ENCODE results near the gene EML1. TPM values are rescaled to one million over a fixed set of nuclear protein-coding genes. Genes with fewer than 3 reads are reported as not detected.

EML1 gene
- total RNA-seq, 2 donors from 2014 or later: 83.1 to 92.6 TPM

- DNase-seq (ENCODE audit: low spot score): no peak
- intact Hi-C loops (cut with DNase I): no loop called here
These were observed 114.8 kb downstream of the EML1 start for GRCh38 chr14:99907761-99908652.

GRCh38 chr14:99908653-99909250 is 115.5 kb downstream of the EML1 start:
- no peak for DNase-seq (ENCODE audit: low spot score)
- intact Hi-C loops (cut with DNase I): no loop called here

- intact Hi-C loops (cut with DNase I): no loop called here
- DNase-seq (ENCODE audit: low spot score): no peak
These were observed 116.4 kb downstream of the EML1 start for GRCh38 chr14:99909513-99910064.

GRCh38 chr14:99910337-99911309 is 117.4 kb downstream of the EML1 start:
- no peak for DNase-seq (ENCODE audit: low spot score)
- intact Hi-C loops (cut with DNase I): no loop called here

- DNase-seq (ENCODE audit: low spot score): no peak
- intact Hi-C loops (cut with DNase I): no loop called here
These were observed 122.3 kb downstream of the EML1 start for GRCh38 chr14:99915305-99916090.

- intact Hi-C loops (cut with DNase I): no loop called here
- no peak for DNase-seq (ENCODE audit: low spot score)
These were observed 122.8 kb downstream of the EML1 start for GRCh38 chr14:99916091-99916383.

GRCh38 chr14:99918781-99919180 is 125.6 kb downstream of the EML1 start:
- intact Hi-C loops (cut with DNase I): no loop called here
- no peak for DNase-seq (ENCODE audit: low spot score)

GRCh38 chr14:99921425-99921824 is 128.2 kb downstream of the EML1 start:
- intact Hi-C loops (cut with DNase I): no loop called here
- DNase-seq (ENCODE audit: low spot score): no peak

GRCh38 chr14:99924379-99924778 is 131.2 kb downstream of the EML1 start:
- no peak for DNase-seq (ENCODE audit: low spot score)
- intact Hi-C loops (cut with DNase I): no loop called here

- intact Hi-C loops (cut with DNase I): no loop called here
- no peak for DNase-seq (ENCODE audit: low spot score)
These were observed 132.3 kb downstream of the EML1 start for GRCh38 chr14:99925471-99925870.

GRCh38 chr14:99928963-99929362 is 135.8 kb downstream of the EML1 start:
- peak; percentile 22 for DNase-seq (ENCODE audit: low spot score)
- intact Hi-C loops (cut with DNase I): no loop called here

- DNase-seq (ENCODE audit: low spot score): peak; percentile 5
- intact Hi-C loops (cut with DNase I): no loop called here
These were observed 136.4 kb downstream of the EML1 start for GRCh38 chr14:99929601-99930000.

- DNase-seq (ENCODE audit: low spot score): peak; percentile 64
- intact Hi-C loops (cut with DNase I): no loop called here
These were observed 137.4 kb downstream of the EML1 start for GRCh38 chr14:99930420-99931274.

GRCh38 chr14:99931308-99931707 is 138.1 kb downstream of the EML1 start:
- DNase-seq (ENCODE audit: low spot score): peak; percentile 38
- intact Hi-C loops (cut with DNase I): no loop called here

- intact Hi-C loops (cut with DNase I): no loop called here
- peak; percentile 68 for DNase-seq (ENCODE audit: low spot score)
These were observed 142.8 kb downstream of the EML1 start for GRCh38 chr14:99936056-99936455.

- peak; percentile 58 for DNase-seq (ENCODE audit: low spot score)
- intact Hi-C loops (cut with DNase I): no loop called here
These were observed 143.7 kb downstream of the EML1 start for GRCh38 chr14:99936738-99937474.

GRCh38 chr14:99937475-99938244 is 144.4 kb downstream of the EML1 start:
- peak; percentile 49 for DNase-seq (ENCODE audit: low spot score)
- intact Hi-C loops (cut with DNase I): no loop called here

All from posterior vena cava (tissue), 2 donors.